Fibroblast of lung (primary cell): Measurements from ENCODE around the gene DNM1. TPM values are rescaled to one million over a fixed set of nuclear protein-coding genes. Genes with fewer than 3 reads are reported as not detected.
A peak's percentile ranks its signal among the peaks of the same experiment; 100 is the strongest.

Source experiments
- DNase-seq, 2 donors: peaks; one replicate each; pipeline versions ENCODE4 v3.0.0 to v3.0.0-alpha.2; 2010; ENCODE audit warnings: low read depth in 2 of 2
- H2AFZ ChIP-seq: 2 replicates; pipeline ENCODE4 v1.5.1; 2012; ENCODE audit warnings: low read length, control low read depth, inconsistent platforms
- H3K27ac ChIP-seq: 2 replicates; pipeline ENCODE4 v1.5.1; 2011; ENCODE audit warnings: low read length, control low read depth; ENCODE audit not compliant: insufficient read depth
- H3K27me3 ChIP-seq: 2 replicates; pipeline ENCODE4 v1.5.1; 2011; ENCODE audit warnings: mild to moderate bottlenecking, low read length; ENCODE audit not compliant: control insufficient read depth, insufficient read depth
- H3K36me3 ChIP-seq: 2 replicates; pipeline ENCODE4 v1.5.1; 2011; ENCODE audit warnings: low read length; ENCODE audit not compliant: control insufficient read depth, insufficient read depth
- H3K4me1 ChIP-seq: 2 replicates; pipeline ENCODE4 v1.5.1; 2011; ENCODE audit warnings: low read length; ENCODE audit not compliant: control insufficient read depth, insufficient read depth; ENCODE audit errors: extremely low read depth
- H3K4me2 ChIP-seq: 2 replicates; pipeline ENCODE4 v1.5.1; 2011; ENCODE audit warnings: low read length, control low read depth; ENCODE audit not compliant: insufficient read depth; ENCODE audit errors: extremely low read depth
- H3K4me3 ChIP-seq, 4 experiments: fragments of 200-600 bp in 1 of 4; sonication (generic) in 1 of 4; replicated peaks in 1 of 4; 2 replicates each; pipeline ENCODE4 v1.5.1; 2011 to 2016; ENCODE audit warnings: low read length in 4 of 4, low read depth in 3 of 4, mild to moderate bottlenecking in 3 of 4, control low read depth in 2 of 4, inconsistent platforms in 1 of 4, mixed read lengths in 1 of 4; ENCODE audit not compliant: insufficient read depth in 1 of 4; ENCODE audit errors: control extremely low read depth in 1 of 4
- H3K79me2 ChIP-seq: 2 replicates; pipeline ENCODE4 v1.5.1; 2012; ENCODE audit warnings: mild to moderate bottlenecking, low read length, inconsistent platforms; ENCODE audit not compliant: control insufficient read depth, insufficient read depth
- H3K9ac ChIP-seq: 2 replicates; pipeline ENCODE4 v1.5.1; 2011; ENCODE audit warnings: mild to moderate bottlenecking, low read length, control low read depth; ENCODE audit not compliant: insufficient read depth
- H3K9me3 ChIP-seq: 2 replicates; pipeline ENCODE4 v1.5.1; 2012; ENCODE audit warnings: low read depth, low read length; ENCODE audit not compliant: control insufficient read depth, insufficient read depth
- H4K20me1 ChIP-seq: 2 replicates; pipeline ENCODE4 v1.5.1; 2011; ENCODE audit warnings: low read length; ENCODE audit not compliant: control insufficient read depth, insufficient read depth; ENCODE audit errors: extremely low read depth
- CTCF ChIP-seq, 2 donors: IDR thresholded peaks in 1 of 2; conservative IDR thresholded peaks in 1 of 2; 1 replicate in 1 of 2; 2 replicates in 1 of 2; pipeline ENCODE4 v1.5.1; 2011 to 2012; ENCODE audit warnings: low read length in 2 of 2, control low read depth in 1 of 2, inconsistent platforms in 1 of 2, low read depth in 1 of 2, mild to moderate bottlenecking in 1 of 2
- EZH2 ChIP-seq: IDR thresholded peaks from 2 replicates; pipeline ENCODE4 v1.5.1; 2012; ENCODE audit warnings: low read length, control low read depth, mild to moderate bottlenecking; ENCODE audit errors: missing control alignments
- polyA plus RNA-seq, 2 donors: library from polyadenylated mRNA; depleted of rRNA in 1 of 2; stranded (reverse) in 1 of 2; unstranded in 1 of 2; fragments of >200 nt; gene quantifications; 2 replicates each; pipeline ENCODE4 v1.2.1, GENCODE V29; 2011 to 2012; ENCODE audit warnings: missing spikeins in 1 of 2
- total RNA-seq: library from RNA; depleted of rRNA; stranded (reverse); fragments of >200 nt; gene quantifications from 2 replicates; pipeline ENCODE4 v1.2.1, GENCODE V29; 2014

Gene DNM1
- total and polyA plus RNA-seq, 2 donors (not counting 1 experiment from before 2014, with no cell fraction given) = 3.7 to 30.4 TPM

GRCh38 chr9:128251732-128252100 is 48.5 kb downstream of the DNM1 start:
- peak; percentile 8 to 37 for DNase-seq
- Histone ChIP-seq H3K4me2 (no peak overlapping the region), H3K79me2 (no peaks in the 10 kb centered on the region), H3K9ac (no peak overlapping the region), H3K9me3 (no peaks in the 10 kb centered on the region), H4K20me1 (no peaks in the 10 kb centered on the region), H3K27ac (no peak overlapping the region), H3K4me3 (no peak overlapping the region), H3K4me1 (no peaks in the 10 kb centered on the region), H3K36me3 (peaks cover 4% of the 10 kb centered on the region), H2AFZ (no peak overlapping the region), H3K27me3 (no peaks in the 10 kb centered on the region)
- TF ChIP-seq EZH2 = no peak
- TF ChIP-seq CTCF (conservative IDR thresholded peaks at IDR 0.05 in 1 of 2, IDR thresholded peaks at IDR 0.05 in 1 of 2; ENCODE audit: low read depth in 1 of 2, low read length in 2 of 2) = no peak

GRCh38 chr9:128252317-128253139 is 49.3 kb downstream of the DNM1 start:
- no peaks in the 10 kb centered on the region for H3K4me1 ChIP-seq
- H3K4me3 ChIP-seq = no peak overlapping the region
- H3K27me3 ChIP-seq = no peaks in the 10 kb centered on the region
- no peaks in the 10 kb centered on the region for H3K79me2 ChIP-seq
- H3K9ac ChIP-seq = no peak overlapping the region
- no peaks in the 10 kb centered on the region for H3K9me3 ChIP-seq
- H3K27ac ChIP-seq = no peak overlapping the region
- peaks cover 7% of the 10 kb centered on the region for H3K36me3 ChIP-seq
- no peak for TF ChIP-seq EZH2
- no peak for TF ChIP-seq CTCF (conservative IDR thresholded peaks at IDR 0.05 in 1 of 2, IDR thresholded peaks at IDR 0.05 in 1 of 2; ENCODE audit: low read depth in 1 of 2, low read length in 2 of 2)
- H3K4me2 ChIP-seq = no peak overlapping the region
- no peak for DNase-seq
- H4K20me1 ChIP-seq = no peaks in the 10 kb centered on the region
- no peak overlapping the region for H2AFZ ChIP-seq

GRCh38 chr9:128253140-128253990 is 50.2 kb downstream of the DNM1 start:
- Histone ChIP-seq H3K27me3 (no peaks in the 10 kb centered on the region), H2AFZ (no peak overlapping the region), H3K36me3 (peaks cover 13% of the 10 kb centered on the region), H3K79me2 (no peaks in the 10 kb centered on the region), H3K9me3 (no peaks in the 10 kb centered on the region), H3K9ac (no peak overlapping the region), H3K4me2 (no peak overlapping the region), H3K4me1 (no peaks in the 10 kb centered on the region), H3K27ac (no peak overlapping the region), H3K4me3 (no peak overlapping the region), H4K20me1 (no peaks in the 10 kb centered on the region)
- DNase-seq = no peak
- TF ChIP-seq EZH2 (no peak), CTCF (conservative IDR thresholded peaks at IDR 0.05 in 1 of 2, IDR thresholded peaks at IDR 0.05 in 1 of 2; ENCODE audit: low read depth in 1 of 2, low read length in 2 of 2) (no peak)
